GM23338 (cell line): ENCODE measurements around the gene TRPM1. TPM values are rescaled to one million over a fixed set of nuclear protein-coding genes. Genes with fewer than 3 reads are reported as not detected.

Source experiments
- ATAC-seq: fragments of 200-7000 bp; cut with Tn5 transposase; 3 replicates; pipeline ENCODE4 v1.9.1; 2020
- DNase-seq: peaks from one replicate; pipeline ENCODE4 v3.0.0-alpha.2; 2015; ENCODE audit warnings: low spot score
- H2AFZ ChIP-seq: fragments of 200-600 bp; sonication (generic); 2 replicates; pipeline ENCODE4 v1.8.0; 2016; ENCODE audit warnings: antibody characterized with exemption, mild to moderate bottlenecking, moderate library complexity
- H3F3A ChIP-seq: fragments of 200-600 bp; sonication (generic); replicated peaks from 2 replicates; pipeline ENCODE4 v1.8.0; 2017; ENCODE audit warnings: antibody characterized with exemption, mixed run types, low read depth
- H3K27ac ChIP-seq: fragments of 200-600 bp; sonication (generic); 2 replicates; pipeline ENCODE4 v1.6.1; 2016; ENCODE audit warnings: low read depth
- H3K27me3 ChIP-seq: fragments of 200-600 bp; sonication (generic); 2 replicates; pipeline ENCODE4 v1.8.0; 2016; ENCODE audit warnings: mild to moderate bottlenecking, mixed run types, moderate library complexity; ENCODE audit not compliant: insufficient read depth
- H3K36me3 ChIP-seq: fragments of 200-600 bp; sonication (generic); 2 replicates; pipeline ENCODE4 v1.8.0; 2016; ENCODE audit warnings: mild to moderate bottlenecking; ENCODE audit not compliant: insufficient read depth
- H3K4me1 ChIP-seq: fragments of 200-600 bp; sonication (generic); 2 replicates; pipeline ENCODE4 v1.8.0; 2016; ENCODE audit warnings: mild to moderate bottlenecking, moderate library complexity; ENCODE audit not compliant: insufficient read depth
- H3K4me2 ChIP-seq: fragments of 200-600 bp; sonication (generic); 2 replicates; pipeline ENCODE4 v1.7.1; 2017; ENCODE audit warnings: mixed run types
- H3K4me3 ChIP-seq: fragments of 200-600 bp; sonication (generic); 2 replicates; pipeline ENCODE4 v1.6.1; 2016; ENCODE audit warnings: mixed run types
- H3K79me2 ChIP-seq: fragments of 200-600 bp; sonication (generic); replicated peaks from 2 replicates; pipeline ENCODE4 v1.8.0; 2017; ENCODE audit warnings: mild to moderate bottlenecking; ENCODE audit not compliant: insufficient read depth
- H3K9me2 ChIP-seq: fragments of 200-600 bp; sonication (generic); 2 replicates; pipeline ENCODE4 v1.8.0; 2017; ENCODE audit not compliant: insufficient read depth
- H4K20me1 ChIP-seq: fragments of 200-600 bp; sonication (generic); replicated peaks from 2 replicates; pipeline ENCODE4 v1.8.0; 2017; ENCODE audit warnings: mild to moderate bottlenecking; ENCODE audit not compliant: insufficient read depth
- H3K27ac Mint-ChIP-seq: 2 replicates; pipeline ENCODE4 v1.8.0; 2020; ENCODE audit warnings: inconsistent platforms, mild to moderate bottlenecking, moderate library complexity, mixed read lengths
- H3K27me3 Mint-ChIP-seq: 3 replicates; pipeline ENCODE4 v1.8.0; 2022; ENCODE audit warnings: low read depth, mild to moderate bottlenecking, moderate library complexity, mixed read lengths, inconsistent platforms; ENCODE audit not compliant: insufficient read depth, poor library complexity
- H3K36me3 Mint-ChIP-seq: 3 replicates; pipeline ENCODE4 v1.8.0; 2021; ENCODE audit warnings: low read depth, mild to moderate bottlenecking, inconsistent platforms, moderate library complexity, mixed read lengths
- H3K4me1 Mint-ChIP-seq: 3 replicates; pipeline ENCODE4 v1.8.0; 2020; ENCODE audit warnings: mild to moderate bottlenecking, inconsistent platforms, mixed read lengths
- H3K4me3 Mint-ChIP-seq: 3 replicates; pipeline ENCODE4 v1.8.0; 2021; ENCODE audit warnings: moderate library complexity, mild to moderate bottlenecking, inconsistent platforms, mixed read lengths
- H3K9me3 Mint-ChIP-seq: 3 replicates; pipeline ENCODE4 v1.8.0; 2020; ENCODE audit warnings: moderate library complexity, mild to moderate bottlenecking, inconsistent platforms, mixed read lengths
- REST ChIP-seq: IDR thresholded peaks from one replicate; pipeline ENCODE4 v1.6.1; 2018; ENCODE audit warnings: antibody characterized with exemption; ENCODE audit not compliant: unreplicated experiment
- polyA plus RNA-seq: library from polyadenylated mRNA; unstranded; fragments of >200 nt; fragmentation: Nextera tagmentation; extraction: Ambion mirVana; gene quantifications from 2 replicates; pipeline ENCODE4 v1.2.1, GENCODE V29; 2016
- total RNA-seq: library from RNA; depleted of rRNA; stranded (reverse); fragments of >200 nt; shearing (Covaris generic); gene quantifications from 2 replicates; pipeline ENCODE4 v1.2.3, GENCODE V29; 2014
- TF ChIP-seq, protein P1 (sequence below): fragments of 250-450 bp; sonication (Bioruptor Pico); IDR thresholded peaks from 2 replicates; pipeline ENCODE4 v1.5.0; 2020; ENCODE audit warnings: mild to moderate bottlenecking, moderate library complexity
- TF ChIP-seq, protein P2 (sequence below): IDR thresholded peaks from 2 replicates; pipeline ENCODE4 v1.6.1; 2016; ENCODE audit warnings: antibody characterized with exemption

TRPM1 gene
- total and polyA plus RNA-seq, 2 experiments from 2014 or later, result 0.19 TPM; not detected in 1

- TF ChIP-seq, protein P1, sequence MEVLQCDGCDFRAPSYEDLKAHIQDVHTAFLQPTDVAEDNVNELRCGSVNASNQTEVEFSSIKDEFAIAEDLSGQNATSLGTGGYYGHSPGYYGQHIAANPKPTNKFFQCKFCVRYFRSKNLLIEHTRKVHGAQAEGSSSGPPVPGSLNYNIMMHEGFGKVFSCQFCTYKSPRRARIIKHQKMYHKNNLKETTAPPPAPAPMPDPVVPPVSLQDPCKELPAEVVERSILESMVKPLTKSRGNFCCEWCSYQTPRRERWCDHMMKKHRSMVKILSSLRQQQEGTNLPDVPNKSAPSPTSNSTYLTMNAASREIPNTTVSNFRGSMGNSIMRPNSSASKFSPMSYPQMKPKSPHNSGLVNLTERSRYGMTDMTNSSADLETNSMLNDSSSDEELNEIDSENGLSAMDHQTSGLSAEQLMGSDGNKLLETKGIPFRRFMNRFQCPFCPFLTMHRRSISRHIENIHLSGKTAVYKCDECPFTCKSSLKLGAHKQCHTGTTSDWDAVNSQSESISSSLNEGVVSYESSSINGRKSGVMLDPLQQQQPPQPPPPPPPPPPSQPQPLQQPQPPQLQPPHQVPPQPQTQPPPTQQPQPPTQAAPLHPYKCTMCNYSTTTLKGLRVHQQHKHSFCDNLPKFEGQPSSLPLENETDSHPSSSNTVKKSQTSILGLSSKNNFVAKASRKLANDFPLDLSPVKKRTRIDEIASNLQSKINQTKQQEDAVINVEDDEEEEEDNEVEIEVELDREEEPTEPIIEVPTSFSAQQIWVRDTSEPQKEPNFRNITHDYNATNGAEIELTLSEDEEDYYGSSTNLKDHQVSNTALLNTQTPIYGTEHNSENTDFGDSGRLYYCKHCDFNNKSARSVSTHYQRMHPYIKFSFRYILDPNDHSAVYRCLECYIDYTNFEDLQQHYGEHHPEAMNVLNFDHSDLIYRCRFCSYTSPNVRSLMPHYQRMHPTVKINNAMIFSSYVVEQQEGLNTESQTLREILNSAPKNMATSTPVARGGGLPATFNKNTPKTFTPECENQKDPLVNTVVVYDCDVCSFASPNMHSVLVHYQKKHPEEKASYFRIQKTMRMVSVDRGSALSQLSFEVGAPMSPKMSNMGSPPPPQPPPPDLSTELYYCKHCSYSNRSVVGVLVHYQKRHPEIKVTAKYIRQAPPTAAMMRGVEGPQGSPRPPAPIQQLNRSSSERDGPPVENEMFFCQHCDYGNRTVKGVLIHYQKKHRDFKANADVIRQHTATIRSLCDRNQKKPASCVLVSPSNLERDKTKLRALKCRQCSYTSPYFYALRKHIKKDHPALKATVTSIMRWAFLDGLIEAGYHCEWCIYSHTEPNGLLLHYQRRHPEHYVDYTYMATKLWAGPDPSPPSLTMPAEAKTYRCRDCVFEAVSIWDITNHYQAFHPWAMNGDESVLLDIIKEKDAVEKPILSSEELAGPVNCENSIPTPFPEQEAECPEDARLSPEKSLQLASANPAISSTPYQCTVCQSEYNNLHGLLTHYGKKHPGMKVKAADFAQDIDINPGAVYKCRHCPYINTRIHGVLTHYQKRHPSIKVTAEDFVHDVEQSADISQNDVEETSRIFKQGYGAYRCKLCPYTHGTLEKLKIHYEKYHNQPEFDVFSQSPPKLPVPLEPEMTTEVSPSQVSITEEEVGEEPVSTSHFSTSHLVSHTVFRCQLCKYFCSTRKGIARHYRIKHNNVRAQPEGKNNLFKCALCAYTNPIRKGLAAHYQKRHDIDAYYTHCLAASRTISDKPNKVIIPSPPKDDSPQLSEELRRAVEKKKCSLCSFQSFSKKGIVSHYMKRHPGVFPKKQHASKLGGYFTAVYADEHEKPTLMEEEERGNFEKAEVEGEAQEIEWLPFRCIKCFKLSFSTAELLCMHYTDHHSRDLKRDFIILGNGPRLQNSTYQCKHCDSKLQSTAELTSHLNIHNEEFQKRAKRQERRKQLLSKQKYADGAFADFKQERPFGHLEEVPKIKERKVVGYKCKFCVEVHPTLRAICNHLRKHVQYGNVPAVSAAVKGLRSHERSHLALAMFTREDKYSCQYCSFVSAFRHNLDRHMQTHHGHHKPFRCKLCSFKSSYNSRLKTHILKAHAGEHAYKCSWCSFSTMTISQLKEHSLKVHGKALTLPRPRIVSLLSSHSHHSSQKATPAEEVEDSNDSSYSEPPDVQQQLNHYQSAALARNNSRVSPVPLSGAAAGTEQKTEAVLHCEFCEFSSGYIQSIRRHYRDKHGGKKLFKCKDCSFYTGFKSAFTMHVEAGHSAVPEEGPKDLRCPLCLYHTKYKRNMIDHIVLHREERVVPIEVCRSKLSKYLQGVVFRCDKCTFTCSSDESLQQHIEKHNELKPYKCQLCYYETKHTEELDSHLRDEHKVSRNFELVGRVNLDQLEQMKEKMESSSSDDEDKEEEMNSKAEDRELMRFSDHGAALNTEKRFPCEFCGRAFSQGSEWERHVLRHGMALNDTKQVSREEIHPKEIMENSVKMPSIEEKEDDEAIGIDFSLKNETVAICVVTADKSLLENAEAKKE (CRISPR knock-in tag), result no peak
Measured at GRCh38 chr15:31104003-31104402, 2.5 kb upstream of the TRPM1 start (continued).

DNA sequence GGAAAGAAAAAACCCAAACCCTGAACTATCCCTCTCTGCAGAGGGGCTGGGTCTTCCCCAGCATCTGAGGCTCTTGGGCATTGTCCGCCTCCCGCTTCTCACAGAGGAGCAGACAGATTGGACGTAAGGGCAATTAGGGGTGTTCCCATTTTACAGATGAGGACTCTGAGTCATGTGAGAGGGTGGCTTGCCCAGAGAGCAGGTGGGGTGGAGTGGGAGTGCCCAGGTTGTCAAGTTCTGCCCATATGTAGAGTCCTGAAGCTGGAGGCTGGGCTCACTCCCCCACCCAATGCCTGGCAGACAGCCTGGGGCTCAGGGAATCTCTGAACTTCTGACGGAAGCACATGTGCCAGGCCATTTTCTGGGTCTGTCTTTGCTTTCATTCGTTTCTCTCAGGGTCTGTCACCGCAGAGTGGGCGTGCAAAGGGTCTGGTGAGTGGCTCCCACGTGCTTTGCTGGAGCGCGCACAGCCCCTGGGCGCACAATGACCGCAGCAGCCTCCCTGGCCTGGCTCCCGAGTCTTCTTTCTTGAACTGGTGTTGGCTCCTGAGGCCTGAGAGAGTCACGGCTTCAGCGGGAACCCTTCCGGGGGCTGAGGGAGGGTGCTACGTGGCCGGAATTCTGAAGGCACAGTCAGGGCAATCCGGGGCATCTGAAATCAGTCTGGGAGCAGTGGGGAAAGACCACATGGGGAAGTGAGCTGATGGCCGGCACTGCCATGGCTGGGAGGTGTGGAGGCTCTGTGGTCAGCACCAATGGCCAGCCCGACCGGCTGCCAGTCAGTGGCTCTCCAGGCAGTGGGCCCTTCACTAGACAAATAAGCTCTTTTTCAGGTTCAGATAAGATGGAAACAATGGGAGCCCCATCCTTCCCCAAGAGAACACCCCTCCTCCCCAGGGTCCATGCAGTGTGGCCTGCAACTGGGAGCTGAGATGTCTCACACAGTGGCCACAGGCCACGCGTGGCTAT lies 1.1 kb upstream of the TRPM1 start:
- Histone ChIP-seq H3K4me2 (no peak overlapping the region), H3K4me1 (peaks cover 19% of the 10 kb centered on the region), H3F3A (no peaks in the 10 kb centered on the region), H3K36me3 (no peaks in the 10 kb centered on the region), H3K79me2 (no peaks in the 10 kb centered on the region), H3K27me3 (no peaks in the 10 kb centered on the region), H4K20me1 (no peaks in the 10 kb centered on the region), H3K4me3 (no peak overlapping the region), H3K27ac (no peak overlapping the region), H3K9me2 (no peaks in the 10 kb centered on the region), H2AFZ (peak overlapping the region; percentile 74)
- Mint-ChIP-seq H3K4me3 (no peak overlapping the region), H3K36me3 (no peaks in the 10 kb centered on the region), H3K9me3 (no peaks in the 10 kb centered on the region), H3K27ac (no peak overlapping the region), H3K4me1 (peaks cover 20% of the 10 kb centered on the region), H3K27me3 (peaks cover 8% of the 10 kb centered on the region)
- no peak for DNase-seq
- no peak for ATAC-seq
- TF ChIP-seq, protein P2, sequence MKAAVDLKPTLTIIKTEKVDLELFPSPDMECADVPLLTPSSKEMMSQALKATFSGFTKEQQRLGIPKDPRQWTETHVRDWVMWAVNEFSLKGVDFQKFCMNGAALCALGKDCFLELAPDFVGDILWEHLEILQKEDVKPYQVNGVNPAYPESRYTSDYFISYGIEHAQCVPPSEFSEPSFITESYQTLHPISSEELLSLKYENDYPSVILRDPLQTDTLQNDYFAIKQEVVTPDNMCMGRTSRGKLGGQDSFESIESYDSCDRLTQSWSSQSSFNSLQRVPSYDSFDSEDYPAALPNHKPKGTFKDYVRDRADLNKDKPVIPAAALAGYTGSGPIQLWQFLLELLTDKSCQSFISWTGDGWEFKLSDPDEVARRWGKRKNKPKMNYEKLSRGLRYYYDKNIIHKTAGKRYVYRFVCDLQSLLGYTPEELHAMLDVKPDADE, result no peak
- TF ChIP-seq REST, result no peak
